CD8-positive, alpha-beta memory T cell (primary cell): ENCODE data around the gene MRPL49. TPM values are rescaled to one million over a fixed set of nuclear protein-coding genes. Genes with fewer than 3 reads are reported as not detected.

Source experiments
- CTCF ChIA-PET: fragments of 350-600 bp; sonication (Branson Sonifier 250); formaldehyde crosslinking; loops from one replicate; lab custom pipeline; 2021; ENCODE audit warnings: antibody characterized with exemption; lab: Charles Lee
- POLR2A ChIA-PET: fragments of 350-600 bp; sonication (Branson Sonifier 250); formaldehyde crosslinking; loops from one replicate; lab custom pipeline; 2021; ENCODE audit warnings: antibody characterized with exemption; lab: Charles Lee
- DNase-seq, 5 donors: peaks; one replicate each; pipeline versions ENCODE4 v3.0.0 to v3.0.0-alpha.2; 2020 to 2022; ENCODE audit warnings: mixed read lengths in 1 of 5
- H3K27ac ChIP-seq: one replicate; pipeline ENCODE4 v1.7.0; 2013; ENCODE audit warnings: low read depth, mild to moderate bottlenecking, low read length, moderate library complexity
- H3K27me3 ChIP-seq: 2 replicates; pipeline ENCODE4 v1.7.0; 2013; ENCODE audit warnings: low read length, mild to moderate bottlenecking; ENCODE audit not compliant: insufficient read depth, poor library complexity, severe bottlenecking
- H3K36me3 ChIP-seq: 2 replicates; pipeline ENCODE4 v1.7.0; 2013; ENCODE audit warnings: mild to moderate bottlenecking, low read length, moderate library complexity; ENCODE audit not compliant: insufficient read depth
- H3K4me1 ChIP-seq: 2 replicates; pipeline ENCODE4 v1.7.0; 2013; ENCODE audit warnings: mild to moderate bottlenecking, low read length, moderate library complexity; ENCODE audit not compliant: insufficient read depth
- H3K4me3 ChIP-seq: 2 replicates; pipeline ENCODE4 v1.7.0; 2013; ENCODE audit warnings: mild to moderate bottlenecking, low read length
- H3K9me3 ChIP-seq: 2 replicates; pipeline ENCODE4 v1.7.0; 2013; ENCODE audit warnings: mild to moderate bottlenecking, low read length
- H3K27ac Mint-ChIP-seq, 8 donors: one replicate each; pipeline ENCODE4 v1.8.0; 2020 to 2021; ENCODE audit warnings: mixed read lengths in 8 of 8, mild to moderate bottlenecking in 6 of 8, inconsistent platforms in 3 of 8, moderate library complexity in 3 of 8
- H3K27me3 Mint-ChIP-seq, 2 donors: one replicate each; pipeline ENCODE4 v1.8.0; 2020 to 2021; ENCODE audit warnings: mixed read lengths in 2 of 2, mild to moderate bottlenecking in 1 of 2, moderate library complexity in 1 of 2
- H3K36me3 Mint-ChIP-seq, 3 donors: one replicate each; pipeline ENCODE4 v1.8.0; 2020 to 2021; ENCODE audit warnings: mixed read lengths in 3 of 3, inconsistent platforms in 1 of 3, mild to moderate bottlenecking in 1 of 3
- H3K4me1 Mint-ChIP-seq, 3 donors: one replicate each; pipeline ENCODE4 v1.8.0; 2020 to 2021; ENCODE audit warnings: mixed read lengths in 3 of 3, inconsistent platforms in 1 of 3, mild to moderate bottlenecking in 1 of 3
- H3K4me3 Mint-ChIP-seq, 7 donors: one replicate each; pipeline ENCODE4 v1.8.0; 2020 to 2021; ENCODE audit warnings: mixed read lengths in 7 of 7, mild to moderate bottlenecking in 6 of 7, moderate library complexity in 4 of 7, inconsistent platforms in 2 of 7
- H3K9me3 Mint-ChIP-seq, 5 donors: one replicate each; pipeline ENCODE4 v1.8.0; 2020 to 2022; ENCODE audit warnings: mixed read lengths in 5 of 5, mild to moderate bottlenecking in 3 of 5, moderate library complexity in 2 of 5, inconsistent platforms in 1 of 5
- polyA plus RNA-seq: library from polyadenylated mRNA; unstranded; fragments of 300-500 nt; fragmentation: Illumina TruSeq; gene quantifications from one replicate; pipeline ENCODE4 v1.2.3, GENCODE V29; 2021
- total RNA-seq, 2 experiments: library from RNA; stranded (reverse); gene quantifications; one replicate each; pipeline ENCODE4 v1.2.3, GENCODE V29; 2021

MRPL49 gene
- total and polyA plus RNA-seq, 3 experiments from 2014 or later, result 81.5 to 118 (median 117) TPM

DNA sequence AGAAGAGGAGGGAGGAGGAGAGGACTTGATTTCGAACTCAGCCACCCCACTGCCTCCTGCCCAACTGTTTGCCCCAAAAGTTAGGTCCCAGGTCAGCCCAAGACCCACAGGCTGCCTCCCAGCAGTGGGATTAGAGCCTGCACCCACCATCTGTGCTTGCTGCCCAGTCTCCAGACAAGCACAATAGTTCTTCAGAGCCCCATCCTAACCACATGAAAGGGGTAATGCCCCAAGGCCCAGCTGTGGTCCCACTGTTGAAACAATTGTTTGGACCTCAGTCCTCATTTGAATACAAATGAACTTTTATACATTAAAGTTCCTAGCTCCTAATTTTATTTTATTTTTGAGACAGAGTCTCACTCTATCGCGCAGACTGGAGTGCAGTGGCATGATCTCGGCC is 31.5 kb upstream of the MRPL49 start:
- POLR2A ChIA-PET, result interaction anchor here (0.5 kb wide), 1 partner anchor 10 kb away, joined by 3 read pairs; no protein-coding TSS in a partner anchor
- Mint-ChIP-seq H3K27me3 (no peaks in the 10 kb centered on the region), H3K4me3 (peak overlapping the region in 1 of 7 donors; percentile 20), H3K9me3 (no peaks in the 10 kb centered on the region), H3K36me3 (peaks cover 3 to 40% (median 9%) of the 10 kb centered on the region in 3 donors), H3K27ac (no peak overlapping the region), H3K4me1 (peaks cover 5% of the 10 kb centered on the region in 3 donors)
- no peaks in the 10 kb centered on the region for H3K9me3 ChIP-seq
- CTCF ChIA-PET, result interaction anchor here (1.5 kb wide), 1 partner anchor 22 kb away, joined by 5 read pairs; the partner anchor contains the start of gene TM7SF2
- no peak overlapping the region for H3K27ac ChIP-seq
- no peak for DNase-seq
- no peaks in the 10 kb centered on the region for H3K27me3 ChIP-seq
- peaks cover 10% of the 10 kb centered on the region for H3K4me1 ChIP-seq
- H3K36me3 ChIP-seq, result peaks cover 9% of the 10 kb centered on the region
- no peak overlapping the region for H3K4me3 ChIP-seq

DNA sequence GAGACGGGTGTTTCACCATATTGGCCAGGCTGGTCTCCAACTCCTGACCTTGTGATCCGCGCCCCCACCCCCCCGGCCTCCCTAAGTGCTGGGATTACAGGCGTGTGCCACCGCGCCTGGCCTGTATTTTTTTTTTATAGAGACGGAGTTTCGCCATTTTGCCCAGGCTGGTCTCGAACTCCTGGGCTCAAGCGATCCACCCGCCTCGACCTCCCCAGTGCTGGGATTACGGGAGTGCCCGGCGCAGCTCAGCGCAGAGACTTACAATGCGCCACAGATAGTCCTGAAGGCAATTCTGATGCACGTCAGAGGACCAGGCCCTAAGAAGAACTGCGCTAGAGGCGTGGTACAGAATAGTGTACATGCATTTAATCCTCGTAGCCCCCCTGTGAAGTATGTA is 26.7 kb upstream of the MRPL49 start:
- Histone ChIP-seq H3K36me3 (peaks cover 12% of the 10 kb centered on the region), H3K4me1 (peaks cover 22% of the 10 kb centered on the region), H3K27ac (peak overlapping the region; percentile 25), H3K27me3 (no peaks in the 10 kb centered on the region), H3K9me3 (no peaks in the 10 kb centered on the region), H3K4me3 (no peak overlapping the region)
- Mint-ChIP-seq H3K36me3 (peaks cover 0 to 19% (median 4%) of the 10 kb centered on the region in 3 donors), H3K27ac (peak overlapping the region; percentile 76 to 98 (median 94)), H3K9me3 (no peaks in the 10 kb centered on the region), H3K4me1 (peaks cover 12 to 28% (median 19%) of the 10 kb centered on the region in 3 donors), H3K27me3 (no peaks in the 10 kb centered on the region), H3K4me3 (peak overlapping the region in 6 of 7 donors; percentile 92 to 95 (median 94))
- CTCF ChIA-PET, result interaction anchor here (1.0 to 9.1 kb wide), 4 partner anchors 16 to 351 kb away, joined by 3 to 104 read pairs (median 4); partner anchors contain the start of genes TM7SF2 and ZNHIT2
- POLR2A ChIA-PET, result interaction anchor here (0.8 to 2.0 kb wide), 8 partner anchors 15 to 81 kb away, joined by 3 to 11 read pairs (median 6); partner anchors contain the start of genes ARL2, FAU, MRPL49 and TM7SF2
- no peak for DNase-seq

DNA sequence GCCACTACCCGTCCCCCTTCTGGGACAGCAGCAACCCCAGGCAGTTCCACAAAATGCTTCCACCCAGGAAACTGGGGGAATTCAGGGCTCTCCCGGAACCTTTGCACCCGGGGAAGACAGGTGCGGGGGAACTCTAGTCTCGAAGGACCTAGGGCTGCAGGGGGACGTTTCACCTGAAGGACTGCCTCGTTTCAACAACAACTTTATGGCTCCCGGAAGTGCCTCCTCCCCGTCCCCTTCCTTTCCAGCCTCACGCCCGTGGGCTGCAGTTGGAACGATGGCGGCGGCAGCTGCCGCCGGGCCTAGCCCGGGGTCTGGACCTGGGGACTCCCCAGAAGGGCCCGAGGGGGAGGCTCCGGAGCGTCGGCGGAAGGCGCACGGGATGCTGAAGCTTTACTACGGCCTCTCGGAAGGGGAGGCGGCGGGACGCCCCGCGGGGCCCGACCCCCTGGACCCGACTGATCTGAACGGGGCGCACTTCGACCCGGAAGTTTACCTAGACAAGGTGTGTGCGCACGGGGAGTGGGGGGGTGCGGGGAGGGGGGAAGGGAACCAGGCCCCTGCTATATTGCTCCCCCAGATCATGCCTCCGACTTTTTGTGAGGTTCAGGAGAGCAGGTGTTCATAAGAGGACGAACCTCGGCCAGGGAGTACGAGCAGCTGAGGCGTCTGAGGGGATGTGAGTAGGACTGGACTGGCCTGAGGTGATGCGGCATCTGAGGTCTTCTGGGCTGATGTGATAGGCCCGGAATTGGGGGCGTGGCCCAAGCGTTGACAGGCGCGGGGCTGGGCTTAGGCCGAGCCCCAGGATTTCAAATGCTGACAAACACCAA is 25.9 kb upstream of the MRPL49 start, which contains the start of gene VPS51:
Gene VPS51 (plus strand): TSS at position 241 of the 833 bp plus-strand sequence. CDS start 37 bp downstream, at position 278.
- POLR2A ChIA-PET, result interaction anchor here (1.2 to 2.0 kb wide), 8 partner anchors 12 to 82 kb away, joined by 3 to 11 read pairs (median 6); partner anchors contain the start of genes ARL2, FAU, MRPL49 and ZNHIT2
- no peaks in the 10 kb centered on the region for H3K27me3 Mint-ChIP-seq

DNA sequence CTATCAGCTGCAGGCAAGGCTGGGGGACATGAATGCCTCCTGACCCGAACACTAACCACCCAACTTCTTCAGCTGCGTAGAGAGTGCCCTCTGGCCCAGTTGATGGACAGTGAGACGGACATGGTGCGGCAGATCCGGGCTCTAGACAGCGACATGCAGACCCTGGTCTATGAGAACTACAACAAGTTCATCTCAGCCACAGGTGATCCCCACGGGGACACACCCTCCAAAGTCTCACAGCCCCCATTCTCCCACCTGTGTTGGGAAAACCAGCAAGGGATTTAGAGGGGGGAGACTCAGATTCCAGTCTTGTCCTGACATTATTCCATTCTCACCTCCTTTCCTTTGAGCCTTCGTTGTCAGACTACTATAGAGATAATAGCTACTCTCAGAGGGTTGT is 25.2 kb upstream of the MRPL49 start:
- peak overlapping the region; percentile 93 for H3K4me3 ChIP-seq

More for the DNA sequence above, 25.9 kb upstream of the MRPL49 start, which contains the start of gene VPS51:
- H3K9me3 ChIP-seq, result no peaks in the 10 kb centered on the region
- peaks cover 12% of the 10 kb centered on the region for H3K36me3 ChIP-seq
- CTCF ChIA-PET, result interaction anchor here (0.8 to 9.1 kb wide), 6 partner anchors 11 to 83 kb away, joined by 3 to 104 read pairs (median 4); partner anchors contain the start of genes SYVN1, TM7SF2 and ZNHIT2
- peak; percentile 70 to 90 (median 85) for DNase-seq
- Mint-ChIP-seq H3K4me1 (peaks cover 13 to 28% (median 19%) of the 10 kb centered on the region in 3 donors), H3K27ac (peak within 1 kb of the TSS; percentile 76 to 98 (median 94)), H3K36me3 (peaks cover 0 to 24% (median 4%) of the 10 kb centered on the region in 3 donors), H3K4me3 (peak within 1 kb of the TSS; percentile 92 to 97 (median 94)), H3K9me3 (no peaks in the 10 kb centered on the region)
- no peaks in the 10 kb centered on the region for H3K27me3 ChIP-seq
- H3K4me3 ChIP-seq, result peak within 1 kb of the TSS; percentile 93
- H3K4me1 ChIP-seq, result peaks cover 22% of the 10 kb centered on the region
- H3K27ac ChIP-seq, result peak within 1 kb of the TSS; percentile 82

DNA sequence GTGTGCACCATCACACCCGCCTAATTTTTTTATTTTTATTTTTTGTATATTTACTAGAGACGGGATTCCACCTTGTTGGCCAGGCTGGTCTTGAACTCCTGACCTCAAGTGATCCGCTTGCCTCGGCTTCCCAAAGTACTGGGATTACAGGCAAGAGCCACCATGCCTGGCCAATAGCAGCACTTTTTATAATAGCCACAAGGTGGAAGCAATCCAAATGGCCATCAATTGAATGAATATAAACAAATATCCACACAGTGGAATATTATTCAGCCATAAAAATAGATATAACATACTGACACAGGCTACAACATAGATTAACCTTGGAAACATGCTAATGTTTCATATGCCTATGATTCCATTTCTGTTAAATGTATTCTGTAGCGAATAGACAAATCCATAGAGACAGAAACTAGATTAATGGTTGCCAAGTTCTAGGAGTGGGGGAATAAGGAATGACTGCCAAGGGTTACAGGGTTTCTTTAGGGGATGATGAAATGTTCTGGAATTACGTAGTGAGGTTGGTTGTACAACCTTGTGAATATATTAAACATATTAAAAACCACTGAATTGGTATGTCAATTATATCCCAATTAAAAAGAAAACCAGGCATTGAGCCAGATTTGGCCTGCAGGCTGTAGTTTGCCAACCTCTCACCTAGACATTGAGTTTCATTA is 21.3 kb upstream of the MRPL49 start:
- Mint-ChIP-seq H3K9me3 (no peaks in the 10 kb centered on the region), H3K27me3 (peaks cover 0 to 2% of the 10 kb centered on the region in 2 donors), H3K4me3 (no peak overlapping the region), H3K4me1 (peaks cover 19 to 37% (median 23%) of the 10 kb centered on the region in 3 donors), H3K27ac (no peak overlapping the region), H3K36me3 (peaks cover 0 to 57% (median 8%) of the 10 kb centered on the region in 3 donors)
- H3K4me1 ChIP-seq, result peaks cover 19% of the 10 kb centered on the region
- no peak overlapping the region for H3K4me3 ChIP-seq
- no peak overlapping the region for H3K27ac ChIP-seq
- CTCF ChIA-PET, result interaction anchor here (9.1 kb wide), 1 partner anchor 11 kb away, joined by 104 read pairs; the partner anchor contains the start of gene TM7SF2
- POLR2A ChIA-PET, result interaction anchor here (0.6 kb wide), 2 partner anchors 9 to 10 kb away, joined by 3 to 4 read pairs; no protein-coding TSS in a partner anchor
- no peaks in the 10 kb centered on the region for H3K27me3 ChIP-seq
- no peaks in the 10 kb centered on the region for H3K9me3 ChIP-seq
- H3K36me3 ChIP-seq, result peaks cover 18% of the 10 kb centered on the region
- no peak for DNase-seq

More for the DNA sequence above, 25.2 kb upstream of the MRPL49 start:
- Histone ChIP-seq H3K36me3 (peaks cover 12% of the 10 kb centered on the region), H3K27ac (peak overlapping the region; percentile 82), H3K9me3 (no peaks in the 10 kb centered on the region), H3K27me3 (no peaks in the 10 kb centered on the region), H3K4me1 (peaks cover 22% of the 10 kb centered on the region)
- Mint-ChIP-seq H3K9me3 (no peaks in the 10 kb centered on the region), H3K27ac (peak overlapping the region in 6 of 8 donors; percentile 58 to 98 (median 95)), H3K4me3 (peak overlapping the region; percentile 92 to 97 (median 94)), H3K4me1 (peaks cover 14 to 28% (median 19%) of the 10 kb centered on the region in 3 donors), H3K36me3 (peaks cover 0 to 27% (median 4%) of the 10 kb centered on the region in 3 donors), H3K27me3 (peaks cover 0 to 2% of the 10 kb centered on the region in 2 donors)
- DNase-seq, result no peak
- ChIA-PET CTCF (interaction anchor here (0.9 to 9.1 kb wide), 4 partner anchors 12 to 21 kb away, joined by 3 to 104 read pairs (median 6); partner anchors contain the start of genes TM7SF2 and ZNHIT2), POLR2A (interaction anchor here (1.2 to 2.0 kb wide), 8 partner anchors 12 to 83 kb away, joined by 3 to 11 read pairs (median 6); partner anchors contain the start of genes ARL2, FAU, MRPL49 and ZNHIT2)

DNA sequence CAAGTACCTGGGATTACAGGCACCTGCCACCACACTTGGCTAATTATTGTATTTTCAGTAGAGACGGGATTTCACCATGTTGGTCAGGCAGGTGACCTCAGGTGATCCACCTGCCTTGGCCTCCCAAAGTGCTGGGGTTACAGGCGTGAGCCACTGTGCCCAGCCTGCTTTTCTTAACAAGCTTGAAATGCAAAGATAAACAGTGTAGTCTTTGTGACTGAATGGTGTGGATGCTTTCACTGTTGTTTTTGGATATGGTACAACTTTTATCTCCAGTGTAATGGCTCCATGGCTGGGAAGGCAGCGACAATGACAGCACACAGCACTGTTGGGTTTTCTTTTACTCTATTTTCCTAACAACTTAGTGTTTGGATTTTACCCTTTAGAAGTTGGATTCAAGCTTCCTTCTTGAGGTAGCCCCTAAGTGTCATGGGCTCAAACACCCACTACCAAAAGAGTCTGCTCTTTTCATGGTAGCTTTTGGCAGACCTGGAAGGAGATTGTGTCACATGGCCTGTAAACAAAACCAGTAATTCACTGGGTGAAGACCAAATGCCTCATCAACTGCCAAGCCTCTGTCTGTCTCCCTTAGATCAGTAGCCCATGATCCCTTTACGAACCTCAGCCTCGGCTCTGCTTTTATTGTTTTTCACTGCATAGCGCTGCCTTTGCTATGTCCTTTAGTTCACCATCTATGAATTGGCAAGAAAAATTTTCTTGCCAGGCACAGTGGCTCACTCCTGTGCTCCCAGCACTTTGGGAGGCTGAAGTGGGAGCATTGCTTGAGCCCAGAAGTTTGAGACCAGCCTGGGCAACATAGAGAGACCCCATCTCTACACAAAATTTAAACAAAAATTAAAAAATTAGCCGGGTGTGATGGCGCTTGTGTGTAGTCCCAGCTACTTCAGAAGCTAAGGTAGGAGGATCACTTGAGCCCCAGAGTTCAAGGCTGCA is 19.7 kb upstream of the MRPL49 start:
- peaks cover 19% of the 10 kb centered on the region for H3K36me3 ChIP-seq
- Mint-ChIP-seq H3K4me3 (peak overlapping the region in 1 of 7 donors; percentile 42), H3K36me3 (peaks cover 0 to 65% (median 13%) of the 10 kb centered on the region in 3 donors), H3K4me1 (peaks cover 18 to 30% (median 19%) of the 10 kb centered on the region in 3 donors), H3K27me3 (peaks cover 0 to 2% of the 10 kb centered on the region in 2 donors), H3K27ac (peak overlapping the region in 2 of 8 donors; percentile 9 to 22), H3K9me3 (no peaks in the 10 kb centered on the region)
- no peak for DNase-seq
- ChIA-PET CTCF (interaction anchor here (9.1 kb wide), 1 partner anchor 9 kb away, joined by 104 read pairs; the partner anchor contains the start of gene TM7SF2), POLR2A (no interaction called here)
- H3K27ac ChIP-seq, result no peak overlapping the region
- H3K4me3 ChIP-seq, result no peak overlapping the region
- no peaks in the 10 kb centered on the region for H3K27me3 ChIP-seq
- H3K9me3 ChIP-seq, result no peaks in the 10 kb centered on the region
- H3K4me1 ChIP-seq, result peaks cover 11% of the 10 kb centered on the region
